SK-N-SH treated with all-trans-retinoic acid at 6 μM for 48 hours (cell line): ENCODE results near the gene AOX1.
A peak's percentile ranks its signal among the peaks of the same experiment; 100 is the strongest.

Experiments used
- ATAC-seq: fragments of 200-7000 bp; cut with Tn5 transposase; 3 replicates; pipeline ENCODE4 v1.9.1; 2020; ENCODE audit warnings: mild to moderate bottlenecking, moderate library complexity
- ARNTL ChIP-seq: fragments of 450-650 bp; formaldehyde crosslinking; IDR thresholded peaks from 2 replicates; pipeline ENCODE4 v1.5.0; 2020; ENCODE audit warnings: low read depth, mild to moderate bottlenecking, moderate library complexity, borderline replicate concordance
- BACH2 ChIP-seq: fragments of 250-450 bp; sonication (Bioruptor Pico); IDR thresholded peaks from 2 replicates; pipeline ENCODE4 v1.9.0; 2021; ENCODE audit warnings: mild to moderate bottlenecking, borderline replicate concordance
- CSDC2 ChIP-seq: fragments of 250-450 bp; sonication (Bioruptor Pico); IDR thresholded peaks from 2 replicates; pipeline ENCODE4 v1.5.0; 2020; ENCODE audit warnings: mild to moderate bottlenecking, moderate library complexity
- ESRRG ChIP-seq: fragments of 250-450 bp; sonication (Bioruptor Pico); IDR thresholded peaks from 2 replicates; pipeline ENCODE4 v1.6.1; 2021; ENCODE audit warnings: mild to moderate bottlenecking
- GLIS3 ChIP-seq: fragments of 250-450 bp; sonication (Bioruptor Pico); IDR thresholded peaks from 2 replicates; pipeline ENCODE4 v1.5.0; 2020; ENCODE audit warnings: mild to moderate bottlenecking, moderate library complexity
- ISL1 ChIP-seq: fragments of 250-450 bp; sonication (Bioruptor Pico); IDR thresholded peaks from 2 replicates; pipeline ENCODE4 v2.1.2; 2022; ENCODE audit warnings: mild to moderate bottlenecking, moderate library complexity
- OSR1 ChIP-seq: fragments of 250-450 bp; sonication (Bioruptor Pico); IDR thresholded peaks from 2 replicates; pipeline ENCODE4 v1.8.0; 2022; ENCODE audit warnings: moderate library complexity, mild to moderate bottlenecking, inconsistent platforms
- PPARA ChIP-seq: fragments of 250-450 bp; sonication (Bioruptor Pico); IDR thresholded peaks from 2 replicates; pipeline ENCODE4 v1.5.0; 2020; ENCODE audit warnings: mild to moderate bottlenecking, borderline replicate concordance
- RARB ChIP-seq: fragments of 250-450 bp; sonication (Bioruptor Pico); IDR thresholded peaks from 2 replicates; pipeline ENCODE4 v1.8.0; 2021; ENCODE audit warnings: mild to moderate bottlenecking, moderate library complexity
- SNAI2 ChIP-seq: fragments of 250-450 bp; sonication (Bioruptor Pico); IDR thresholded peaks from 2 replicates; pipeline ENCODE4 v1.5.0; 2020; ENCODE audit warnings: mild to moderate bottlenecking, moderate library complexity
- TCF4 ChIP-seq: fragments of 250-450 bp; sonication (Bioruptor Pico); IDR thresholded peaks from 2 replicates; pipeline ENCODE4 v1.8.0; 2021; ENCODE audit warnings: mild to moderate bottlenecking, moderate library complexity, borderline replicate concordance
- TOX ChIP-seq: fragments of 250-450 bp; sonication (Bioruptor Pico); IDR thresholded peaks from 2 replicates; pipeline ENCODE4 v1.8.0; 2021; ENCODE audit warnings: mild to moderate bottlenecking, moderate library complexity, borderline replicate concordance
- ZFP3 ChIP-seq: fragments of 250-450 bp; sonication (Bioruptor Pico); IDR thresholded peaks from 2 replicates; pipeline ENCODE4 v1.5.0; 2020; ENCODE audit warnings: mild to moderate bottlenecking, moderate library complexity
- ZFP30 ChIP-seq: fragments of 450-650 bp; formaldehyde crosslinking; IDR thresholded peaks from 2 replicates; pipeline ENCODE4 v1.5.0; 2022; ENCODE audit warnings: mild to moderate bottlenecking, moderate library complexity
- ZNF565 ChIP-seq: fragments of 450-650 bp; formaldehyde crosslinking; conservative IDR thresholded peaks from 2 replicates; pipeline ENCODE4 v1.5.0; 2020; ENCODE audit warnings: low read depth, mild to moderate bottlenecking, moderate library complexity
- ZNF70 ChIP-seq: fragments of 450-650 bp; formaldehyde crosslinking; IDR thresholded peaks from 2 replicates; pipeline ENCODE4 v1.5.0; 2020; ENCODE audit warnings: mild to moderate bottlenecking, moderate library complexity
- ZNF8 ChIP-seq: fragments of 450-650 bp; formaldehyde crosslinking; IDR thresholded peaks from 2 replicates; pipeline ENCODE4 v1.5.0; 2020; ENCODE audit warnings: mild to moderate bottlenecking, moderate library complexity
- TF ChIP-seq, protein P1 (sequence below): fragments of 250-450 bp; sonication (Bioruptor Pico); IDR thresholded peaks from 2 replicates; pipeline ENCODE4 v1.8.0; 2021; ENCODE audit warnings: low read depth, mild to moderate bottlenecking, moderate library complexity, borderline replicate concordance
- TF ChIP-seq, protein P2 (sequence below): fragments of 250-450 bp; sonication (Bioruptor Pico); IDR thresholded peaks from 2 replicates; pipeline ENCODE4 v1.5.0; 2020; ENCODE audit warnings: mild to moderate bottlenecking, moderate library complexity
- TF ChIP-seq, protein P3 (sequence below): fragments of 250-450 bp; sonication (Bioruptor Pico); IDR thresholded peaks from 2 replicates; pipeline ENCODE4 v1.8.0; 2020; ENCODE audit warnings: mild to moderate bottlenecking, moderate library complexity, borderline replicate concordance

Gene AOX1

DNA sequence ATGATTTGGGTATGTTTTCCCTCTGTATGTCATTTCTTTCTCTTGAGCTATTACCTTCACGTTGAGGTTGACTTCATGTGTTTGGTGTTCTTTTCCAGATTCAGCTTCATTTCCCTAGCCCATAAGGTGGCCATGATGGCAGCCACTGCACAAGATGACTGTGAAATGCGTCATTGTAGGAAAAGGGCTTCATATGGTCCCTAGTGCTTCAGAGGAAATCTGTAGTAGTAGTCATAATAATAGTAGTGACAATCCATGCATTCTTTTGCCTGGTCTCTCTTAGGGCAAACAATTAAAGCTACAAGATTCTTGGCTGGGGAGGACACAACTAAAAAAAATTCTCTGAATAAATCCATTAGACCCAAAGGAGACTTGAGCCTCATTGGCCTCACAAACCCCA lies 28.4 kb downstream of the AOX1 start (continued):
- TF ChIP-seq CSDC2 (CRISPR knock-in tag) (no peak), ZNF565 (no peak)
- TF ChIP-seq, all 23 proteins: peak for 0

DNA sequence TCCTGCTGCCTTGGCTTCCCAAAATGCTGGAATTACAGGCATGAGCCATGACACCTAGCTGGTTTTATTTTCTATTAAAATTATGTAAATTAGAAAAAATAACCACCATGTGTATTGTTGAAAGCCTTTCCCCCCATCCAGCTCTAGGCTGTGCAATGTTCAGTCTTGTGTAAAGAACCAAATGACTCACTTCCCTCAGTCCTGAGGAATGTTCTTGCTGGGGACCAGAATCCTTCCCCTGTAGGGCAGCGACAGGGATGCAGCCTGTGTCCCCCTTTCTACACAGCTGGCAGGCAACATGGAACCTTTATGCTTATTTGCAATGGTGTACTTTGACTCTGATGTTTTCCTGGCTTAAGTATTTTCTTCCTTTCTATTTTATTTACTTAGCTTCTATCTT lies 29.4 kb downstream of the AOX1 start:
- TF ChIP-seq ISL1 (CRISPR knock-in tag): no peak
- no peak for TF ChIP-seq PPARA (CRISPR knock-in tag)
- no peak for TF ChIP-seq ARNTL (CRISPR knock-in tag)
- no peak for TF ChIP-seq BACH2 (CRISPR knock-in tag)
- no peak for TF ChIP-seq ZFP30 (CRISPR knock-in tag)
- TF ChIP-seq TOX (CRISPR knock-in tag): no peak
- TF ChIP-seq, protein P1, sequence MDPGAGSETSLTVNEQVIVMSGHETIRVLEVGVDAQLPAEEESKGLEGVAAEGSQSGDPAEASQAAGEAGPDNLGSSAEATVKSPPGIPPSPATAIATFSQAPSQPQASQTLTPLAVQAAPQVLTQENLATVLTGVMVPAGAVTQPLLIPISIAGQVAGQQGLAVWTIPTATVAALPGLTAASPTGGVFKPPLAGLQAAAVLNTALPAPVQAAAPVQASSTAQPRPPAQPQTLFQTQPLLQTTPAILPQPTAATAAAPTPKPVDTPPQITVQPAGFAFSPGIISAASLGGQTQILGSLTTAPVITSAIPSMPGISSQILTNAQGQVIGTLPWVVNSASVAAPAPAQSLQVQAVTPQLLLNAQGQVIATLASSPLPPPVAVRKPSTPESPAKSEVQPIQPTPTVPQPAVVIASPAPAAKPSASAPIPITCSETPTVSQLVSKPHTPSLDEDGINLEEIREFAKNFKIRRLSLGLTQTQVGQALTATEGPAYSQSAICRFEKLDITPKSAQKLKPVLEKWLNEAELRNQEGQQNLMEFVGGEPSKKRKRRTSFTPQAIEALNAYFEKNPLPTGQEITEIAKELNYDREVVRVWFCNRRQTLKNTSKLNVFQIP (CRISPR knock-in tag): no peak
- no peak for TF ChIP-seq CSDC2 (CRISPR knock-in tag)
- peak; percentile 81 for ATAC-seq

DNA sequence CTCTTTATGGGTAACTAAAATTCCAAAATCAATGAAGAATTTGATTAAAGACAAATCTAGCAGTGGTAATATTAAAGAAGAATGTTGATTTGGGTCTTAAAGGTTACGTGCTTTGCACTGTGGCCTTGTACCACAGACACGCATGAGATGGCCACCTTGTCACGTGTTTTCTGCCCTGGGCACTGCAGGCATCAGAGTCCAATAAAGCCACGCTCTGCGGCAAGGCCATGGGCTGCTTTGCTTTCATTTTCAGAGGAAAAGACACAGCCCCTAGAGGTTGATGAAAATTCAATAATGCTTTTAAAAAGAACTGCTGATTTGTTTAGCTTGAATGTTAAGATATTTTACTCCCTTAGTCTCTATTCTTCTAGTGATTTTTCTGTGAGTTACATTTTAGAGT lies 30.4 kb downstream of the AOX1 start:
- TF ChIP-seq GLIS3 (CRISPR knock-in tag): no peak
- no peak for TF ChIP-seq CSDC2 (CRISPR knock-in tag)
- TF ChIP-seq, protein P2, sequence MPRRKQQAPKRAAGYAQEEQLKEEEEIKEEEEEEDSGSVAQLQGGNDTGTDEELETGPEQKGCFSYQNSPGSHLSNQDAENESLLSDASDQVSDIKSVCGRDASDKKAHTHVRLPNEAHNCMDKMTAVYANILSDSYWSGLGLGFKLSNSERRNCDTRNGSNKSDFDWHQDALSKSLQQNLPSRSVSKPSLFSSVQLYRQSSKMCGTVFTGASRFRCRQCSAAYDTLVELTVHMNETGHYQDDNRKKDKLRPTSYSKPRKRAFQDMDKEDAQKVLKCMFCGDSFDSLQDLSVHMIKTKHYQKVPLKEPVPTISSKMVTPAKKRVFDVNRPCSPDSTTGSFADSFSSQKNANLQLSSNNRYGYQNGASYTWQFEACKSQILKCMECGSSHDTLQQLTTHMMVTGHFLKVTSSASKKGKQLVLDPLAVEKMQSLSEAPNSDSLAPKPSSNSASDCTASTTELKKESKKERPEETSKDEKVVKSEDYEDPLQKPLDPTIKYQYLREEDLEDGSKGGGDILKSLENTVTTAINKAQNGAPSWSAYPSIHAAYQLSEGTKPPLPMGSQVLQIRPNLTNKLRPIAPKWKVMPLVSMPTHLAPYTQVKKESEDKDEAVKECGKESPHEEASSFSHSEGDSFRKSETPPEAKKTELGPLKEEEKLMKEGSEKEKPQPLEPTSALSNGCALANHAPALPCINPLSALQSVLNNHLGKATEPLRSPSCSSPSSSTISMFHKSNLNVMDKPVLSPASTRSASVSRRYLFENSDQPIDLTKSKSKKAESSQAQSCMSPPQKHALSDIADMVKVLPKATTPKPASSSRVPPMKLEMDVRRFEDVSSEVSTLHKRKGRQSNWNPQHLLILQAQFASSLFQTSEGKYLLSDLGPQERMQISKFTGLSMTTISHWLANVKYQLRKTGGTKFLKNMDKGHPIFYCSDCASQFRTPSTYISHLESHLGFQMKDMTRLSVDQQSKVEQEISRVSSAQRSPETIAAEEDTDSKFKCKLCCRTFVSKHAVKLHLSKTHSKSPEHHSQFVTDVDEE (CRISPR knock-in tag): no peak
- TF ChIP-seq PPARA (CRISPR knock-in tag): no peak
- TF ChIP-seq, protein P1 (CRISPR knock-in tag): no peak
- no peak for TF ChIP-seq RARB (CRISPR knock-in tag)
- TF ChIP-seq ISL1 (CRISPR knock-in tag): no peak
- no peak for TF ChIP-seq OSR1 (CRISPR knock-in tag)
- no peak for TF ChIP-seq ZNF70
- TF ChIP-seq, protein P3, sequence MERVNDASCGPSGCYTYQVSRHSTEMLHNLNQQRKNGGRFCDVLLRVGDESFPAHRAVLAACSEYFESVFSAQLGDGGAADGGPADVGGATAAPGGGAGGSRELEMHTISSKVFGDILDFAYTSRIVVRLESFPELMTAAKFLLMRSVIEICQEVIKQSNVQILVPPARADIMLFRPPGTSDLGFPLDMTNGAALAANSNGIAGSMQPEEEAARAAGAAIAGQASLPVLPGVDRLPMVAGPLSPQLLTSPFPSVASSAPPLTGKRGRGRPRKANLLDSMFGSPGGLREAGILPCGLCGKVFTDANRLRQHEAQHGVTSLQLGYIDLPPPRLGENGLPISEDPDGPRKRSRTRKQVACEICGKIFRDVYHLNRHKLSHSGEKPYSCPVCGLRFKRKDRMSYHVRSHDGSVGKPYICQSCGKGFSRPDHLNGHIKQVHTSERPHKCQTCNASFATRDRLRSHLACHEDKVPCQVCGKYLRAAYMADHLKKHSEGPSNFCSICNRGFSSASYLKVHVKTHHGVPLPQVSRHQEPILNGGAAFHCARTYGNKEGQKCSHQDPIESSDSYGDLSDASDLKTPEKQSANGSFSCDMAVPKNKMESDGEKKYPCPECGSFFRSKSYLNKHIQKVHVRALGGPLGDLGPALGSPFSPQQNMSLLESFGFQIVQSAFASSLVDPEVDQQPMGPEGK: no peak
- no peak for TF ChIP-seq ZNF8
- no peak for TF ChIP-seq TOX (CRISPR knock-in tag)
- TF ChIP-seq TCF4 (CRISPR knock-in tag): no peak
- no peak for TF ChIP-seq ZFP30 (CRISPR knock-in tag)
- TF ChIP-seq ZNF565: no peak

DNA sequence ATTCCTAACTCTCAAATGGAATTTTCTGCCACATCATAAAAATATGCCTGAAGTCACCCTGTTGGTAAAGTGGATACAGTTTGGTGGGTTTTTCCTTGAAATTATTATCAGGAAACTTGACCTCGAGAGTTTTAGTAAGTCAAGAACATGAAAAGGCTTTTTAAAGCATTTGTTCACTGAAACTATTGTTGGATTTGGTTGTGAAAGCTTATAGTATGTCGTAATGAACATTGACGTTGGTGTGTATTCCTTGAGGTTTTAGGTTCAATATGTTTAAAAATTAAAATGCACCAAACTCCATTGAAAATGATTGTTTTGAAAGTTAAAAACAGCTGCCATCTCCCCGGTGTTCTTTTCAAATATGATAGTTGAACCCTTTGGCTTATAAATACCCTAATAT lies 30.8 kb downstream of the AOX1 start:
- ATAC-seq: no peak
- TF ChIP-seq SNAI2 (CRISPR knock-in tag) (no peak), PPARA (CRISPR knock-in tag) (no peak), TOX (CRISPR knock-in tag) (no peak), RARB (CRISPR knock-in tag) (no peak), ESRRG (CRISPR knock-in tag) (no peak), OSR1 (CRISPR knock-in tag) (no peak), ZNF8 (no peak), GLIS3 (CRISPR knock-in tag) (no peak), ZFP3 (CRISPR knock-in tag) (no peak), ARNTL (CRISPR knock-in tag) (no peak), ISL1 (CRISPR knock-in tag) (no peak)
- TF ChIP-seq, protein P1 (CRISPR knock-in tag): no peak
- TF ChIP-seq, protein P2 (CRISPR knock-in tag): no peak
- TF ChIP-seq, protein P3: no peak

More for the DNA sequence above, 30.4 kb downstream of the AOX1 start:
- no peak for ATAC-seq
